Measurements from ENCODE around the gene GRIPAP1.

GRCh38 chrX:48938721-48939425 lies 63.2 kb downstream of the GRIPAP1 start:
- TF ChIP-seq CTCF (IDR thresholded peaks at IDR 0.05; ENCODE audit: insufficient read depth, low read length) (no peak), SPI1 (IDR thresholded peaks at IDR 0.05; ENCODE audit: borderline replicate concordance, low read depth) (no peak), POLR2AphosphoS5 (IDR thresholded peaks at IDR 0.05; ENCODE audit: low read depth) (no peak), REST (IDR thresholded peaks at IDR 0.05; ENCODE audit: insufficient replicate concordance, low read depth) (no peak), GABPA (IDR thresholded peaks at IDR 0.05; ENCODE audit: low read depth) (no peak)
